ENCODE data around the gene WDR90.

GRCh38 chr16:645852-646678, 3.1 kb upstream of the WDR90 start:
- TF ChIP-seq, protein P1, sequence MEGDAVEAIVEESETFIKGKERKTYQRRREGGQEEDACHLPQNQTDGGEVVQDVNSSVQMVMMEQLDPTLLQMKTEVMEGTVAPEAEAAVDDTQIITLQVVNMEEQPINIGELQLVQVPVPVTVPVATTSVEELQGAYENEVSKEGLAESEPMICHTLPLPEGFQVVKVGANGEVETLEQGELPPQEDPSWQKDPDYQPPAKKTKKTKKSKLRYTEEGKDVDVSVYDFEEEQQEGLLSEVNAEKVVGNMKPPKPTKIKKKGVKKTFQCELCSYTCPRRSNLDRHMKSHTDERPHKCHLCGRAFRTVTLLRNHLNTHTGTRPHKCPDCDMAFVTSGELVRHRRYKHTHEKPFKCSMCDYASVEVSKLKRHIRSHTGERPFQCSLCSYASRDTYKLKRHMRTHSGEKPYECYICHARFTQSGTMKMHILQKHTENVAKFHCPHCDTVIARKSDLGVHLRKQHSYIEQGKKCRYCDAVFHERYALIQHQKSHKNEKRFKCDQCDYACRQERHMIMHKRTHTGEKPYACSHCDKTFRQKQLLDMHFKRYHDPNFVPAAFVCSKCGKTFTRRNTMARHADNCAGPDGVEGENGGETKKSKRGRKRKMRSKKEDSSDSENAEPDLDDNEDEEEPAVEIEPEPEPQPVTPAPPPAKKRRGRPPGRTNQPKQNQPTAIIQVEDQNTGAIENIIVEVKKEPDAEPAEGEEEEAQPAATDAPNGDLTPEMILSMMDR (IDR thresholded peaks at IDR 0.05; ENCODE audit: low read depth, low read length, poor library complexity, severe bottlenecking): no peak
- no peak for TF ChIP-seq EZH2phosphoT487 (IDR thresholded peaks at IDR 0.05; ENCODE audit: borderline replicate concordance, low read length)
